Activated B cell treated with CpG ODN at 0.5 μM for 24 hours (primary cell): Measurements from ENCODE around the gene EXOC7. TPM values are rescaled to one million over a fixed set of nuclear protein-coding genes. Genes with fewer than 3 reads are reported as not detected.

Source experiments
- ATAC-seq: fragments of 200-7000 bp; cut with Tn5 transposase; one replicate; pipeline ENCODE4 v1.10.0; 2021; ENCODE audit warnings: low read depth, mild to moderate bottlenecking, moderate library complexity
- CTCF ChIA-PET: fragments of 350-600 bp; sonication (Branson Sonifier 250); formaldehyde crosslinking; loops from one replicate; lab custom pipeline; 2021; ENCODE audit warnings: antibody characterized with exemption; lab: Charles Lee
- POLR2A ChIA-PET: fragments of 350-600 bp; sonication (Branson Sonifier 250); formaldehyde crosslinking; loops from one replicate; lab custom pipeline; 2021; ENCODE audit warnings: antibody characterized with exemption; lab: Charles Lee
- DNase-seq: peaks from one replicate; pipeline ENCODE4 v3.0.0; 2022
- H3K27ac Mint-ChIP-seq: one replicate; pipeline ENCODE4 v1.8.0; 2020; ENCODE audit warnings: mixed read lengths
- H3K27me3 Mint-ChIP-seq: one replicate; pipeline ENCODE4 v1.8.0; 2021; ENCODE audit warnings: mixed read lengths
- H3K36me3 Mint-ChIP-seq: one replicate; pipeline ENCODE4 v1.8.0; 2021; ENCODE audit warnings: low read depth, mixed read lengths
- H3K4me1 Mint-ChIP-seq: one replicate; pipeline ENCODE4 v1.8.0; 2021; ENCODE audit warnings: mixed read lengths
- H3K4me3 Mint-ChIP-seq: one replicate; pipeline ENCODE4 v1.8.0; 2020; ENCODE audit warnings: mild to moderate bottlenecking, mixed read lengths
- H3K9me3 Mint-ChIP-seq: one replicate; pipeline ENCODE4 v1.8.0; 2020; ENCODE audit warnings: mixed read lengths
- CTCF ChIP-seq: fragments of 200-600 bp; IDR thresholded peaks from one replicate; pipeline ENCODE4 v1.8.0; 2022; ENCODE audit warnings: antibody characterized with exemption, mild to moderate bottlenecking
- intact Hi-C: fragments of 100-400 bp; cut with micrococcal nuclease; formaldehyde crosslinking; loops from one replicate; pipeline ENCODE4 v1.15.1; 2024
- total RNA-seq: library from RNA; stranded (reverse); gene quantifications from 2 replicates; pipeline ENCODE4 v1.2.3, GENCODE V29; 2022

EXOC7 gene
- total RNA-seq, 1 donor from 2014 or later: 146 TPM

DNA sequence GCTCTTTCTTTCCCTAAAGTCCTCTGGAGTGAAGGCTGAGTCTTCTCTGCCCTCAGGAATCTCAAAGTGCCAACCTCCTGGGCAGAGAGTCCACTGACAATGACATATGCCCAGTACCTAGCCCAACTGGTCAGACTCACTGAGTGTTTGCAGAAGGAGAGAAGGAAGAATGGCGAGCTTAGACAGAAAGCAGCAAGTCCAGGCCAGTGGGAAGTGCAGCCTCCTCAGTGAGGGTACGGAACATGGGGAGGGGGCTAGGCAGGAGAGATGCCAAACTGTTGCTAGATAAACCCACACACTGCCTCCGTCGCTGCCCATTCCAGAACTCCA lies 678 bp downstream of the EXOC7 start:
- peak overlapping the region; percentile 98 for H3K4me3 Mint-ChIP-seq
- intact Hi-C loops: loop anchor here (1.0 to 10.0 kb wide), 4 partner anchors 31 to 412 kb away; partner anchors contain the start of genes SPHK1 and SRP68
- no peak for ATAC-seq
- H3K27me3 Mint-ChIP-seq: no peaks in the 10 kb centered on the region
- POLR2A ChIA-PET: interaction anchor here (0.7 to 1.9 kb wide), 10 partner anchors 12 to 177 kb away, joined by 3 to 9 read pairs (median 4); partner anchors contain the start of gene SRP68
- no peak for TF ChIP-seq CTCF
- H3K4me1 Mint-ChIP-seq: peaks cover 20% of the 10 kb centered on the region
- no peak for DNase-seq
- H3K9me3 Mint-ChIP-seq: no peaks in the 10 kb centered on the region
- H3K36me3 Mint-ChIP-seq: peaks cover 40% of the 10 kb centered on the region
- CTCF ChIA-PET: interaction anchor here (1.7 to 2.2 kb wide), 2 partner anchors 89 to 177 kb away, joined by 5 to 12 read pairs; no protein-coding TSS in a partner anchor
- H3K27ac Mint-ChIP-seq: peak overlapping the region; percentile 91

DNA sequence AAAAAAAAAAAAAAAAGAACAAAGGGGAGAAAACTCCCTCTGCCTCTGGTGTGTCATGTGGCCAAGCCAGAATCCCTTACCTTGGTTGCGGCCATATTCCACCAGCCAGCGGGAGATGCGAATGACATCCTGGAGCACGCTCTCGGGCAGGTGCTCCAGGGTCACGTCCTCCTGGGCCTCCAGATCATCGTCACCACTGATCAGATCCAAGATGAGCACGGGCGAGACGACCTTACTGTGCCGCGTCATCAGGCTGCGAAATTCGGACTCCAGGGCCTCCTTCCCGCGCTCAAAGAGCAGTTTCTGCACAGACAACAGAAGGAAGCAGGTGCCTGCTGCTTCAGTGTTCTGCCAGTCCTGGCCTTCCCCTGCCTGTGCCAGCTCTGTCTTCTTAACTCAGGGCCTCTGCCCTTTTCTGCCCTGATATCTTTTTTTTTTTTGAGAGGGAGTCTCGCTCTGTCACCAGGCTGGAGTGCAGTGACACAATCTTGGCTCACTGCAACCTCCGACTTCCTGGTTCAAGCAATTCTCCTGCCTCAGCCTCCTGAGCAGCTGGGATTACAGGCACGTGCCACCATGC lies 5.8 kb downstream of the EXOC7 start:
- ChIA-PET POLR2A (no interaction called here), CTCF (no interaction called here)
- peaks cover 9% of the 10 kb centered on the region for H3K4me1 Mint-ChIP-seq
- intact Hi-C loops: no loop called here
- no peak overlapping the region for H3K27ac Mint-ChIP-seq
- no peak for ATAC-seq
- no peaks in the 10 kb centered on the region for H3K27me3 Mint-ChIP-seq
- TF ChIP-seq CTCF: no peak
- H3K36me3 Mint-ChIP-seq: peaks cover 73% of the 10 kb centered on the region
- no peaks in the 10 kb centered on the region for H3K9me3 Mint-ChIP-seq
- DNase-seq: no peak
- H3K4me3 Mint-ChIP-seq: no peak overlapping the region

DNA sequence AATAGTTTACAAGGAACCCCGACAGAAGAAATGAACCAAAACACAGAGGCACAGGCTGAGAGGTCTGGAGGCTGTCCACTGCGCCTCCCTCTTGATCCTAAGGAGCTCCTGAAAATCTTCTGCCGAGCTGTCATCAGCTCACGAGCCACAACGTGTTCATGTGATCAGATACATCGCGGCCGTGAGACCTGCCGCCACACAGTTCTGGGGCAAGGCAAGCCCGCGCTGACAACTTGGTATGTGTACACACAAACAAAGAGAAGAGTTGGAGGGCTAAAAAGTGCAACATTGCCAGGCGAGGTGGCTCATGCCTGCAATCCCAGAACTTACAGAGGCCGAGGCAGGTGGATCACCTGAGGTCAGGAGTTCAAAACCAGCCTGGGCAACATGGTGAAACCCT lies 7.6 kb downstream of the EXOC7 start:
- Mint-ChIP-seq H3K9me3 (no peaks in the 10 kb centered on the region), H3K4me1 (no peaks in the 10 kb centered on the region), H3K27ac (no peak overlapping the region), H3K4me3 (no peak overlapping the region), H3K27me3 (no peaks in the 10 kb centered on the region), H3K36me3 (peaks cover 77% of the 10 kb centered on the region)
- ATAC-seq (no peak), DNase-seq (no peak)
- intact Hi-C loops: no loop called here
- POLR2A ChIA-PET: no interaction called here
- no peak for TF ChIP-seq CTCF
- CTCF ChIA-PET: no interaction called here

DNA sequence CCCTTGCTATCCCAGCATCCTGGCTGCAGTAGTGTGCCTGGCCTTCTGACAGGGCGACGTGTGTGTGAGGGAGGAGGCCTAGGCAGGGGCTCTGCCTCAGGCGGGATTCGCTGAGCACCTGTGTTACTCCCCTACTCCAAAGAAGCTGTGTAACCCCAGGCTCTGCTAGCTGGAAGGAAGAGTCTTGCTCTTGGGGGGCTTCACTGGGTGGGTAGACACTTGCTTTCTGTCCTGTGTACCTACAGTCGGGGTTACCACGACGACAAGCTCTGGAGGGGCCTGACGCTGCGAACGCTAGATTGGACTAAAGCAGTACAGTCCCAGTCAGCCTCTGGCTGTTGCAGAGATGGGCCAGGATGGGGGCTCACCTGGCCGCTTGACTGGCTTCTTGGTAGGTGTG lies 9.5 kb downstream of the EXOC7 start:
- H3K27me3 Mint-ChIP-seq: no peaks in the 10 kb centered on the region
- no peaks in the 10 kb centered on the region for H3K4me1 Mint-ChIP-seq
- no peak for ATAC-seq
- POLR2A ChIA-PET: no interaction called here
- intact Hi-C loops: no loop called here
- no peak for TF ChIP-seq CTCF
- H3K27ac Mint-ChIP-seq: no peak overlapping the region
- CTCF ChIA-PET: no interaction called here
- H3K9me3 Mint-ChIP-seq: no peaks in the 10 kb centered on the region
- peaks cover 75% of the 10 kb centered on the region for H3K36me3 Mint-ChIP-seq
- H3K4me3 Mint-ChIP-seq: no peak overlapping the region
- DNase-seq: no peak

DNA sequence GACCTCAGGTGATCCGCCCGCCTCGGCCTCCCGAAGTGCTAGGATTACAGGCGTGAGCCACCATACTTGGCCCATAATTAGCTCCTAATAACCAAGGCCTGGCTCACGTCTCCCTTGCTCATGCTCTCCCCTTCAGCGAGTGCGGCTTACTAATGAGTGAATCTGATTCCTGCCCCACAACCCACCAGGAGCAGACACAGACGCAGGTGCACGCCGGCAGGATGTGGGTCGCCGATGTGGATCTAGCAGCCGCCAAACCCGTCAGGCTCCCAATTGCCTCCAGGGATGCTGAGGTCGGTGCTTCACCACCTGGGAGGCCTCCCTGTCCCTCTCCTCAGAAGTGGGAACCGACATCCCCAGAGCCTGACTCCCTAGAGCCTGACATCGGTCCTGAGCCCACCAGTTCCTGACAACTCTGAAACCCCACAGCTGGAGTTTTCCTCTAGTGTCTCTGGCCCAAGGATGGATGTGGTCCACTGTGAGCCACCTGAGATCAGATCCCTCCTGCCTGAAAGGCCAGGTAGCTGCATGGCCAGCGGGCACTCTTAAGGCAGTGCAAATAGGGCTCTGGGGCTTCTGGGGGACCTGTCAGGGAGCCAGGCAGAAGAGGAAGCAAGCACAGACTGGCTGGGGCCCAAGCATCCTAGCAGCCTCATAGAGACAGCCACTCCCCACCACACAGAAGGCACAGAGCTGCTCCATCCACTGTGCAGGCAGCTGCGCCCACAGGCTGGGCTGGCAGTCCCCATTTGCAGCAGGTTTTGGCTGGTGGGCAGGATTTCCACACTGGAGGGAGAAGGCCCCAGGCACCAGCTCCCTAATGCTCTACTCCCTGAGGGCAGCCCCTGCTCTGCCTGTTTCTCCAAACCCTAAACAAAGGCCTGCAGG lies 10.8 kb downstream of the EXOC7 start:
- peaks cover 81% of the 10 kb centered on the region for H3K36me3 Mint-ChIP-seq
- intact Hi-C loops: no loop called here
- H3K27me3 Mint-ChIP-seq: no peaks in the 10 kb centered on the region
- ChIA-PET POLR2A (interaction anchor here (0.7 kb wide), 1 partner anchor 187 kb away, joined by 3 read pairs; no protein-coding TSS in a partner anchor), CTCF (no interaction called here)
- DNase-seq (no peak), ATAC-seq (no peak)
- H3K9me3 Mint-ChIP-seq: no peaks in the 10 kb centered on the region
- H3K4me3 Mint-ChIP-seq: no peak overlapping the region
- H3K27ac Mint-ChIP-seq: no peak overlapping the region
- no peak for TF ChIP-seq CTCF
- no peaks in the 10 kb centered on the region for H3K4me1 Mint-ChIP-seq
